ENCODE measurements around the gene EHMT1.

Gene EHMT1

GRCh38 chr9:137832830-137833590, 214.2 kb downstream of the EHMT1 start:
- DNase-seq = no peak

- no peak for DNase-seq
Measured at GRCh38 chr9:137833721-137834613, 215.2 kb downstream of the EHMT1 start.

GRCh38 chr9:137834846-137835546, 216.2 kb downstream of the EHMT1 start:
- no peak for DNase-seq

GRCh38 chr9:137836151-137836830, 217.5 kb downstream of the EHMT1 start:
- DNase-seq = no peak

- DNase-seq = no peak
Measured at GRCh38 chr9:137836831-137837241, 218.0 kb downstream of the EHMT1 start.

GRCh38 chr9:137837345-137838278, 218.8 kb downstream of the EHMT1 start:
- no peak for DNase-seq

GRCh38 chr9:137838576-137838975, 219.8 kb downstream of the EHMT1 start:
- DNase-seq = no peak

GRCh38 chr9:137843355-137843754, 224.6 kb downstream of the EHMT1 start:
- no peak for DNase-seq

GRCh38 chr9:137851516-137852267, 232.9 kb downstream of the EHMT1 start:
- no peak for DNase-seq

GRCh38 chr9:137853392-137853995, 234.7 kb downstream of the EHMT1 start:
- DNase-seq = no peak

GRCh38 chr9:137860361-137860760, 241.6 kb downstream of the EHMT1 start:
- DNase-seq = no peak

- DNase-seq = no peak
Measured at GRCh38 chr9:137865581-137866145, 246.9 kb downstream of the EHMT1 start.

GRCh38 chr9:137866226-137867141, 247.7 kb downstream of the EHMT1 start:
- no peak for DNase-seq

GRCh38 chr9:137870432-137870831, 251.6 kb downstream of the EHMT1 start:
- DNase-seq = no peak

- DNase-seq = no peak
Measured at GRCh38 chr9:137872296-137872695, 253.5 kb downstream of the EHMT1 start.

GRCh38 chr9:137873408-137873807, 254.6 kb downstream of the EHMT1 start:
- no peak for DNase-seq

- no peak for DNase-seq
Measured at GRCh38 chr9:137873858-137874362, 255.1 kb downstream of the EHMT1 start.

GRCh38 chr9:137875354-137875753, 256.5 kb downstream of the EHMT1 start:
- DNase-seq = no peak

Data from fibroblast of skin of scalp (primary cell).